ENCODE results near the gene FAM227B.

DNA sequence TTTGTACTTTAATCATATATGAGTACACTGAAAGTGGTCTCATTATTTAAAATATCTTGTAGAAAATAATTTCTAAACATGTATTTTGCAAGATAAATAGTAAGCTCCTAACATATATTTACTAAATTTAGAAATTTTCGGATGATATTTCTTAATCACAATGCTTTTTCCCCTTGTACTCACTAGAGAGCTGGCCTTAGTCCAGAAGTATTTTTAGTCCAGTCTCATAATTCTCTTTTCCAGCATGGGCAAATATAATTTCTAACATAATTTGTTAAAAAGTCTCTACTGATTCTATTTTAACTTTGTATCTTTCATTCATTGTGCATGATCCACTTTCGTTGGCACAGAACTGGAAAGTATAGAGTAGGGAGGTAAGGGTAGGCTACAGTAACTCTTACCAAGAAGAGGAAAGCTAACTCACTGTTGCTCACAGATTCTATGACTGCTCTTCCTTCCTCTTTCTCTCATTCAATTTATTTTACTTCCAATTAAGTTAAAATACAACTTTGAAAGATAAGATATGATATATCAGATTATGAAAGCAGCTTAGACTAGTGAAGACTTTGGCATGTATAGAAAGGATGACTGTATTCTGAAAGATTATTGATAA is 158.3 kb downstream of the FAM227B start:
- TF ChIP-seq TAF1 (IDR thresholded peaks at IDR 0.05; ENCODE audit: low read depth, low read length) (no peak), PAX5 (IDR thresholded peaks at IDR 0.05; ENCODE audit: insufficient read depth, low read length, severe bottlenecking) (no peak), POLR2A (IDR thresholded peaks at IDR 0.05; ENCODE audit: low read depth, low read length) (no peak)

Measured in GM12891 (cell line).